HG03432 (cell line): ENCODE measurements around the gene USE1.
A peak's percentile ranks its signal among the peaks of the same experiment; 100 is the strongest.

ENCODE experiments used
- ATAC-seq: cut with Tn5 transposase; IDR thresholded peaks from one replicate; pipeline ENCODE4 v1.9.1; 2021; ENCODE audit warnings: mild to moderate bottlenecking, moderate library complexity; ENCODE audit not compliant: unreplicated experiment

The USE1 gene

GRCh38 chr19:17256130-17256529, 41.0 kb downstream of the USE1 start:
- no peak for ATAC-seq

GRCh38 chr19:17259118-17259780, 44.1 kb downstream of the USE1 start:
- no peak for ATAC-seq

- ATAC-seq, result no peak
Observed at GRCh38 chr19:17259934-17260333, 44.8 kb downstream of the USE1 start.

- ATAC-seq, result peak; percentile 78
Observed at GRCh38 chr19:17260842-17261325, 45.7 kb downstream of the USE1 start.

- no peak for ATAC-seq
Observed at GRCh38 chr19:17262557-17262956, 47.4 kb downstream of the USE1 start.

GRCh38 chr19:17263712-17264640, 48.8 kb downstream of the USE1 start:
- ATAC-seq, result no peak

- no peak for ATAC-seq
Observed at GRCh38 chr19:17264641-17264979, 49.5 kb downstream of the USE1 start, which contains the start of gene USHBP1. Gene USHBP1 (minus strand): TSS chr19:17264745. CDS start chr19:17264299, 446 bp downstream.

- no peak for ATAC-seq
Observed at GRCh38 chr19:17266026-17266425, 50.9 kb downstream of the USE1 start.

- no peak for ATAC-seq
Observed at GRCh38 chr19:17266589-17266974, 51.4 kb downstream of the USE1 start.

GRCh38 chr19:17266975-17267788, 52.0 kb downstream of the USE1 start, which contains the start of gene BABAM1:
Gene BABAM1 (plus strand): TSS chr19:17267443. CDS start chr19:17268807, 1,364 bp downstream.
- peak; percentile 92 for ATAC-seq

- no peak for ATAC-seq
Observed at GRCh38 chr19:17268754-17269153, 53.6 kb downstream of the USE1 start.
